GM21723 (cell line): ENCODE measurements around the gene IRF1.
"Not testable (repeated sequence)": the region's sequence is repeated elsewhere in the genome, so short reads cannot be mapped to it uniquely, and the experiment has no call there.

Experiments
- ATAC-seq: cut with Tn5 transposase; IDR thresholded peaks from one replicate; pipeline ENCODE4 v1.9.1; 2021; ENCODE audit warnings: mild to moderate bottlenecking, moderate library complexity; ENCODE audit not compliant: unreplicated experiment

IRF1 gene, protein sequence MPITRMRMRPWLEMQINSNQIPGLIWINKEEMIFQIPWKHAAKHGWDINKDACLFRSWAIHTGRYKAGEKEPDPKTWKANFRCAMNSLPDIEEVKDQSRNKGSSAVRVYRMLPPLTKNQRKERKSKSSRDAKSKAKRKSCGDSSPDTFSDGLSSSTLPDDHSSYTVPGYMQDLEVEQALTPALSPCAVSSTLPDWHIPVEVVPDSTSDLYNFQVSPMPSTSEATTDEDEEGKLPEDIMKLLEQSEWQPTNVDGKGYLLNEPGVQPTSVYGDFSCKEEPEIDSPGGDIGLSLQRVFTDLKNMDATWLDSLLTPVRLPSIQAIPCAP

DNA sequence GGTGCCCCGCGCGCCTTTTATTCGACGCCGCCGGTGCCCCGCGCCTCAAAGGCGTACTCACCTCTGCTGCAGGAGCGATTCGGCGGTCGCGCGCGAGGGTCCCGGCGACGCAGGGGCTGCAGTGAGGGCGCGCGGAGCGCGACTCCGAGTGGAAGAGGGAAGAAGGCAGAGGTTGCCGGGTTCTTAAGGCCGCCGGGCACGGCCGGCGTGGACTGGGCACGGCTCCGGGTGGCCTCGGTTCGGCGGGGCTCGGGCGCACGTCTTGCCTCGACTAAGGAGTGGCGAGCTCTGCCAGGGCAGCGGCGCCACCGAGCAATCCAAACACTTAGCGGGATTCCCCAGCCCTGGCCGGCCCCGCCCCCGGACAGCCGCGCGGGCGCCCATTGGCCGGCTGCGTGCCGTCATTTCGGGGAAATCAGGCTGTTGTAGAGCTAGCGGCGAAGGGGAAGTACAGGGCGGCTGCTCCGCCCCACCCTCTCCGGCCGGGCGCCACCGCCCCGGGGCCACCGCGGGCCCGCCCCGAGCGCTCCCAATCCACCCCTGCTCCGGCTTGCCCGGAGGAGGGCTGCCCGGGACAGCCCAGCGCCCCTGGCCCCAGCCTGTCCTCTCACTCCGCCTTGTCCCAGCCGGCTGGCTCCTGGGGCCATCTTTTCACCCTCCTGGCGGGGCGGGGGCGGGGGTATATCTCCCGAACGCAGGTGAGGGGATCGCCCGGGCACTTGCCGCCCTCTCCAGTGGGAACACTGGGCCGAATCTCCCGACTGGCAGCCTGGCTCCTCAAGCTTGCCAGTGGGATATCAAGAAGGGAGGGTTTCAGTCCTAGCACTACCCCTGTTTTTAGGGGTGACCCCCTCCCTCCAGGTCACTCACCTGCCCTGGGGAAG, at the start of gene IRF1:
TSS of gene IRF1 (minus strand) at position 290 of the 884 bp plus-strand sequence. CDS start 1,295 bp downstream, outside the sequence.
- ATAC-seq, result peak; percentile 79

DNA sequence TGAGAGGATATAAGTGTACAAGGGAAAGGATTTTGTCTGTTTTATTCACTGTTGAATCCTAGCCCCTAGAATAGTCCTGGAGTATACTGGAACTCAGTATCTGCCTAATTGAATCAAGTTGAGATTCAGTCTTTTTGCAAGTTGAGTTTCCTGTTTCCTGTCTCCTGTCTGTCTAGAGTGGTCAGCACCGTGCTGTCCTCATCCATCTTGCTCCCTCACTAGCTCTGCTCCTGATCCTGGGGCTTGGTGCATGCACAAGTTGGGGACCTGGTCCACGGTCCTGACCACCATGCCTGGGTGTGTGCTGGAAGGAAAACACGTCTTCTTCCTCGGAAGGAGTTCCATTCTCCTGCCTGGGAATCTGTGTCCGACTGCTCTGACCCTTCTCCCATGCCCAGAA, 49.6 kb upstream of the IRF1 start:
- no peak for ATAC-seq

DNA sequence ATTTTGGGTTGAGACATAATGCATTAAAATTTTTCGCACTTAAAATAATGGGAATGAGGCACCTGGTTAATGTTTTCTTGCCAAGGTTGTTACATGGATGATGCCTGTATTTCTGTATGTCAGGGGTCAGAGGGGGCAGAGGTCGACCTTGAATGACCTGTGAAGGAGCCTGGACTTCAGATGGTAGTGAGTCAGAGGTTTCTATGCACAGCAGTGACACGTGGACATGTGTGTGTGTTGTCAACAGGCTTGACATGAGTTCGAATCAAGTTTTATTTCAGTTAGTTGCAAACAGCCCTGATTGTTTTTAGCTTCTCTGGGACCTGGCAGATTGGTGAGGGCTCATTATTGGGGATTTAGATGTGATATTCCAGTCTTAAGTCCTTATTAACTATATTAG, 49.1 kb upstream of the IRF1 start:
- ATAC-seq, result no peak

DNA sequence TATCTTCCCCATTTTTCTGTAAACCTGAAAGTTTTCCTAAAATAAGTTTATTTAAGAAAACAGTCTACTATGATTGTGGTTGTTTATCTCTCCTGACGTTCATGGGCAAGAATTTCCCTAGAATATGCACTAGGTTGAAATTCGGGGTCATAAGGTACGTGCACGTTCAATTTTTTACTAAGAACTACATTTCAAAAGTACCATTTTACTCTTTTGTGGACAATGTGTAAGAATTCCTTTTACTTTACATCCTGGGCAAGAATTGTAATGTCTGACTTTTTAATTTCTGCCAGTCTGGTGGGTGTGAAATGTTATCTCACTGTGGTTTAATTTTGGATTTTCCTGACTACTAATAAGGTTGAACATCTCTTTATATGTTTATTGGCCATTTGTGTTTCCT, 40.4 kb upstream of the IRF1 start:
- ATAC-seq, result no peak

DNA sequence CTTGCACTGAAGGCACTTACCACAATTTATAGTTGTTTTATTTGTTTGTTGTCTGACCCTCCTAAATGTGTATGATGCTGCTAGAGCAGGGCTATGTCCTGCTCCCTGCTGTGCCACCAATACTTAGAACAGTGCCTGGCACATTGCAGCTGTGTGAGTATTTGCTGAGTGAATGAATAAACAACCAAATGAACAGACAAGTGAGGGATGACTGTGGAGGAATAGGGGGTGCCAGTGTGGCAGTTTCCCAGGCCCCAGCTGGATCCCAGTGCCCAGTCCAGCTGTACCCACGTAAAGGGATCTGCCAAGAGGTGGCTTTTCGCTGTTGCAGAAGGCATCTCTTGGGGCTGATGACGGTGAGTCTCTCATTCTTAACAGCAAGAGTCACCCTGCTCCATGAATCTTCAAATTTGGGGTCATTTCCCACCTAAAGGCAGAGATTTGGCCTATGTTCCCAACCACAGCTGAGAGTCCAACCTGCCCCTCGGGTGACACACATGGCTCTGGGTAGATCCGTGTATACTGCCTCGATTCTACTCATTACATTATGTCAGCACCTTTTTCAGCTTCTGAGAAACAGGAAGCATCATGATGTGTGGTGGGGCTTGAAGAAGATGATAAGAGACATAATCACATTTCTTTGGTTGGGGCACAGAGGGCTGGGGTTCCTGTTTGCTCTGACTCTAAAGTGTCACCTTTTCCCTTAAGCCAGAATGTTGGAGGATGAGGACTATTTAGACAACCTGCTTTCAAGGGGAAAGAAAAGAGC, 38.5 kb upstream of the IRF1 start:
- ATAC-seq, result no peak

DNA sequence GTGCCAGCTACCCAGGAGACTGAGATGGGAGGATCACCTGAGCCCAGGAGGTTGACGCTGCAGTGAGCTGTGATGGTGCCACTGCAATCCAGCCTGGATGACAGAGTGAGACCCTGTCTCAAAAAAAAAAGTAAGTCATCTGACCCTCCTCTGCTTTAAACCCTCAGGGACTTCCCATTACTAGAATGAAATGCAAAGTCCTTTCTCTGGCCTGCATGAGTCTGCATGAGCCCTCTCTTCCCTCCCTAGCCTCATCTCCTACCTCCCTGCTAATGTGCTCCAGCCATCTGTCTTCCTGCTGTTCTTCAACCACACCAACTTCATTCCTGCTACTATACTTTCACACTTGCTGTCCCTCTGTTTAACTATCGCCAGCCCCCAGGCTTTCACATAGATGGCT, 37.4 kb upstream of the IRF1 start:
- ATAC-seq, result no peak

DNA sequence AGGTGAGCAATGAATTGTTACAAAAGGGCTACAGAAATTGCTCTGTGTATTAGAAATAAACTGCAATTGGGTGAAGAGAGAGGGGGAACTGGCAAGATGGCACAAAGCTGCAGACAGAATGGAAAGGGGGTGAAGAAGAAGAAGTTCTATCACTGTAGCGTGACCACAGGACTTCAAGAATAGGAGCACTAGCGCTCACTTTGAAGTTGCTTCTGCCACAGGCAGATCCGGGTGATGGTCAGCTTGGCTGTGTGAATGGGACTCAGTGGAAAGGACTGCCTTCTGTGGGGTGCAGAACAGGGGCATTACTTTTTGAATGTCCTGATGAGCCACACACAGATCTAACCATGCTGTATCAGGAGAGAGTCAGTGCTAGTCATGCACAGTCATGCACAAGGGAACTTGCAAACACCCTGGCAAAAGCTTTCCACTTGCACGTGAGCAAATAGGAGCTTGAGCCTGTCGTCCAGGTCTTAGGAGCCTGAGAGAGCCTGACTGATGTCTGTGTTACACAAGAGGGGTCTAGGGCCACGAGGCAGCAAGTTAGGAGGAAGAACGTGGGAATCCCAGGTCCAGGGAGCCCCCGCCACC, 36.5 kb upstream of the IRF1 start:
- no peak for ATAC-seq

DNA sequence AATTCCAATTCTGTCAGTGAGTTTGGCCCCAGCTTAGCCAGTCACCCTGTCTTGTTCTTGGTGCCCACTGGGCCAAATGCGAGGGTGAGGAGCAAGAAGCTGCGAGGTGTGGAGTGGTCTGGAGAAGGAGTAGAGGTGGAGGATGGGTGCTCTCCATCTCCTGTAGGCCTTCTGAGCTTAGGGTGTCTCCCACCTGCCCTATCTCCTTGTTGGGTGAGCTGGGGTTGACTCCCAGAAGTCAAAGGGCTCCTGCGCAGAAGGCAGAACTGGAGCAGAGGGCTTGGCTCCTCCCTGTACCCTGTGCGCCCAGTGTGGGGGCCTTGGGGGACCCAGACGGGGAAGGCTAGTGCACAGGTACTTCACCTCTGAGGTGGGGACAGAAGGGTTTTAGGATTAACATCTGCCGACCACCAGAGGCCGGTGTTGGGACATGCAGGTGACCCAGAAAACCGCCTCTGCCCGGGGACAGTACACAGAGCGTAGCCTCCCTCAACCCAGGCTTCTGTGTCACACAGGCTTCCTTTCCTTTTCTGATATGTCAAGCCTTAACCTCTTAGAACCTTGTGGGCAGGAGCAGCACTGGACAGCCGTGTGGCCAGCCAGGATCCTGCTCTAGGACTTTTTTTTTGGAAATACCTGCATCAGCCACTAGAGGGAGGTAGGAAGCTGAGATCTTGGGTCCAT, 35.9 kb upstream of the IRF1 start:
- peak; percentile 39 for ATAC-seq

DNA sequence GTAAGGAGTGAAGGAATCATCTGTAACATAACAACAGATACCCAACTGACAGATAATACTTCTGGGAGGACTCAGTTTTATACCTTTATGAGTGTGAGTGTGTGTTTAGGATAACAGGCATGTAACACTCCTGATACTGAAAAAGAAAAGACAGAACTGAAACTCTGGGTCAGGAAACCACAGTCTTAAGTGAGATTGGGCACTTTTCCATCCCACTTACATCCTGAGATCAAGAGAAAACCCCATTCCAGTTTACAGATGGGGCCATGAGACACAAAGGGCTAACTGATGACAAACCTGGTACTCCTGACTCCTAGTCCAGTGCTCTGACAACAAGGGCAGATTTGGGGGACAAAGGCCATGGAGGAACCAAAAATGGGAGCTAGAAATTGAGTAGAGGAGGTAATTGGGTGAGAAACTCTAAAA, 34.7 kb upstream of the IRF1 start:
- ATAC-seq, result peak; percentile 77

DNA sequence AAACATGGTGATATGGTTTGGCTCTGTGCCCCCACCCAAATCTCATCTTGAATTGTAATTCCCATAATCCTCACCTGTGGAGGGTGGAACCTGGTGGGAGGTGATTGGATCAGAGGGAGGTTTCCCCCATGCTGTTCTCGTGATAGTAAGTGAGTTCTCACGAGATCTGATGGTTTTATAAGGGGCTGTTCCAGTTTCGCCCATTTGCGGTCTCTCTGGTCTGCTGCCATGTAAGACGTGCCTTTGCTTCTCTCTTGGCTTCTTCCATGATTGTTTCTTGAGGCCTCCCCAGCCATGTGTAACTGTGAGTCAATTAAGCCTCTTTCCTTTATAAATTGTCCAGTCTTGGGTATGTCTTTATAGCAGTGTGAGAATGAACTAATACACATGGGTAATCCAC, 34.3 kb upstream of the IRF1 start:
- ATAC-seq, result not testable (repeated sequence)

DNA sequence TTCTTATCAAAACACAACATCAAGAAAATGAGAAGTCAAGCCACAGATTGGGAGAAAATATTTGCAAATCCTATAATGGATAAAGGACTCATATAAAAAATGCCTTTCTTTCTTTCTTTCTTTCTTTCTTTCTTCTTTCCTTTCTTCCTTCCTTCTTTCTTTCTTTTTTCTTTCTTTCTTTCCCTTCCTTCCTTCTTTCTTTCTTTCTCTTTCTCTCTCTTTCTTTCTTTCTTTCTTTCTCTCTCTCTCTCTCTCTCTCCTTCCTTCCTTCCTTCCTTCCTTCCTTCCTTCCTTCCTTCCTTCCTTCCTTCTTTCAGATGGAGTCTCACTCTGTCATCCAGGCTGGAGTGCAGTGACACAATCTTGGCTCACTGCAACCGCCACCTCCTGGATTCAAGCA, 31.5 kb upstream of the IRF1 start:
- ATAC-seq, result not testable (repeated sequence)

DNA sequence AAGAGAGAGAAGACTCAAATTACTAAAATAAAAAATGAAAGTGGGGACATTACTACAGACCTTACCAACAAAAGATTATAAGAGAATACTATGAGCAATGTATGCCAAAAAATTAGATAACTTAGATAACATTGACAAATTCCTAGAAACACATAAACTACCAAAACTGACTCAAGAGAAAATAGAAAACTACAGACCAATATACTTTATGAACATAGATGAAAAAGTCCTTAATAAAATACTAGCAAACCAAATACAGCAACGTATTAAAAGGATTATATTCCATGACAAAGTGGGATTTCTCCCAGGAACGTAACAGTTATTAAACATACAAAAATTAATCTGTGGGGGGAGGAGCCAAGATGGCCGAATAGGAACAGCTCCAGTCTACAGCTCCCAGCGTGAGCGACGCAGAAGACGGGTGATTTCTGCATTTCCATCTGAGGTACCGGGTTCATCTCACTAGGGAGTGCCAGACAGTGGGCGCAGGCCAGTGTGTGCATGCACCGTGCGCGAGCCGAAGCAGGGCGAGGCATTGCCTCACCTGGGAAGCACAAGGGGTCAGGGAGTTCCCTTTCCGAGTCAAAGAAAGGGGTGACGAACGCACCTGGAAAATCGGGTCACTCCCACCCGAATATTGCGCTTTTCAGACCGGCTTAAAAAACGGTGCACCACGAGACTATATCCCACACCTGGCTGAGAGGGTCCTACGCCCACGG, 23.2 kb upstream of the IRF1 start:
- ATAC-seq, result not testable (repeated sequence)

DNA sequence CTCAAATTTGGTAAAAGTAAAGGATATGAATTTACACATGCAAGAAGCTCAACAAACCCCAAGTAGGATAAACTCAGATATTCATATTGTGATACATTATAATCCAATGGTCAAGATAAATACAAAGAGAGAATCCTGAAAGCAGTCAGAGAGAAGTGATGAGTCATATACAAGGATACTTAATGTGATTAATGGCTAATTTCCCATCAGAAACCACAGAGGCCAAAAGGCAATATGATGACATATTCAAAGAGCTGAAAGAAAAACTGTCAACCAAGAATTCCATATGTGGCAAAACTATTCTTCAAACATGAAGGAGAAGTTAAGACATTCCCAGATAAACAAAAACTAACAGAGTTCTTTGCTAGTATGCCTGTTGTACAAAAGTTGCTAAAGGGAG, 19.5 kb upstream of the IRF1 start:
- no peak for ATAC-seq

DNA sequence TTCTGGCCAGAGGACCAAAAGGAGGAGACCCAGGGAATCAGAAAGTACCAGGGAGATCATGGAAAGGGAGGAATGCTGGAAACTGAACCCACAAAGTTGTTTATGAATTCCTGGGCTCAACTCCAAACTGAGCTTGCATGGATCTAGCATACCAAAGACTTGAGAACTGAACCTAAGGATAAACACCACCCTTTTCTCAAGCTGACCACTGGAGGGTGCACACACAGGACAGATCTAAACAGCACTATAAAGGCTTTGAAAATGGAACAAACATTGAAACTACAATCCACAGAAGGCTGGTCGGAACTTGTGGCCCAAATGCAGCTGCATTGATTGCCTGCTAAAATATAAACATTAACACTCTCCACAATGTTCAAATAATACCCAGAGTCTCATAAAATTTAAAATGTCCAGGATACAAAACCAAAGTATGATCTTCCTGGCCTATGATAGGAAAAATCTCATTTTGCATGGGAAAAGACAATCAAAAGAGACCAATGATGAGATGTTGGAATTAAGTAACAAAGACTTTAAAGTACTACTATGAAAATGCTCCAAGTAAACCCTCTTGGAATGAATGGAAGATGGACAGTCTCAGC, 15.6 kb upstream of the IRF1 start:
- ATAC-seq, result peak; percentile 66

DNA sequence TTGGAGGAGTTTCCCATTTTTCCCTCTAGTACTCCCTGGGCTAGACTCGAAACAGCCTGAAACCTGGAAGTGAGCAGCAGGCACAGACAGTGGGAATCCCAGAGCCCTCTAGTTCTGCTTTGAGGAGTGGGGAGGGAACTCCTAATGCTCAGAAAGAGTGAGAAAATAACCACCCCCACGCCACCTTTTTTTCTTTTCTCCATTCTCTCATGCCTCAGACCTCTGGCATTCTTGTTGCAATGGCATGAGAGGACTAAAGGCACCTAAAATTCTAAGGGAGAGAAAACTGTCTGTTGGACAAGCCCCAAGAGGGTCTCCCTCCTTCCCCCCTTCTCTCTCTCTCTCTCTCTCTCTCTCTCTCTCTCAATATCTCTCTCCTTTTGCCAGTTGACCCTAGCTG, 15.1 kb upstream of the IRF1 start:
- ATAC-seq, result no peak

DNA sequence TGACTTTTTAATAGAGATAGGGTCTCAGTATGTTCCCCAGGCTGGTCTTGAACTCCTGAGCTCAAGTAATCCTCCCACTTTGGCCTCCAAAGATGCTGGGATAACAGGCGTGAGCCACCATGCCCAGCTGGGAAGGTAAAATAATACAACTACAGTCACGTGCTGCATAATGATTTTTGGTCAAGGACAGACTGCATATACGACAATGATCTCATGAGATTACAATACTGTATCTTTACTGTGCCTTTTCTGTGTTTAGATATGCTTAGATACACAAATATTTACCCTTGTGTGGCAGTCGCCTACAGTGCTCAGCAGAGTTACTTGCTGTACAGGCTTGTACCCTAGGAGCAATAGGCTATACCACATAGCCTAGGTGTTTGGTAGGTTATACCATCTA, 14.2 kb upstream of the IRF1 start:
- ATAC-seq, result no peak

DNA sequence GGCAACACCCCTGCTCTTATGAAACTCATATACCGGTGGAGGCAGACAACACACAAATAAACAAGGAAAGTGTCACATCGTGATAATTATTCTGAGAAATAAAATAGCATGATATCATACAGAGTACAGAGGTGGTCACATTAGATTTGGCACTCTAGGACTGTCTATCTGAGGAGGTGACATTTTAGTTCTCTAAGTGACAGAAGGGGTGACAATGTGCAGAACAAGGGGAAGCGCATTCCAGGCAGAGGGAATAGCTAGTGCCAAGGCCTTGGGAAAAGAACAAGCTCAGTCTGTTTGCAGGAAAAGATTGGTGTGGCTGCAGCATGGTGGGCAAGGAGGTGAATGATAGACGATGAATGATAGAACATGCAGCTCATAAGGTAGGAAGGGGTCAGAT, 12.7 kb upstream of the IRF1 start:
- no peak for ATAC-seq

DNA sequence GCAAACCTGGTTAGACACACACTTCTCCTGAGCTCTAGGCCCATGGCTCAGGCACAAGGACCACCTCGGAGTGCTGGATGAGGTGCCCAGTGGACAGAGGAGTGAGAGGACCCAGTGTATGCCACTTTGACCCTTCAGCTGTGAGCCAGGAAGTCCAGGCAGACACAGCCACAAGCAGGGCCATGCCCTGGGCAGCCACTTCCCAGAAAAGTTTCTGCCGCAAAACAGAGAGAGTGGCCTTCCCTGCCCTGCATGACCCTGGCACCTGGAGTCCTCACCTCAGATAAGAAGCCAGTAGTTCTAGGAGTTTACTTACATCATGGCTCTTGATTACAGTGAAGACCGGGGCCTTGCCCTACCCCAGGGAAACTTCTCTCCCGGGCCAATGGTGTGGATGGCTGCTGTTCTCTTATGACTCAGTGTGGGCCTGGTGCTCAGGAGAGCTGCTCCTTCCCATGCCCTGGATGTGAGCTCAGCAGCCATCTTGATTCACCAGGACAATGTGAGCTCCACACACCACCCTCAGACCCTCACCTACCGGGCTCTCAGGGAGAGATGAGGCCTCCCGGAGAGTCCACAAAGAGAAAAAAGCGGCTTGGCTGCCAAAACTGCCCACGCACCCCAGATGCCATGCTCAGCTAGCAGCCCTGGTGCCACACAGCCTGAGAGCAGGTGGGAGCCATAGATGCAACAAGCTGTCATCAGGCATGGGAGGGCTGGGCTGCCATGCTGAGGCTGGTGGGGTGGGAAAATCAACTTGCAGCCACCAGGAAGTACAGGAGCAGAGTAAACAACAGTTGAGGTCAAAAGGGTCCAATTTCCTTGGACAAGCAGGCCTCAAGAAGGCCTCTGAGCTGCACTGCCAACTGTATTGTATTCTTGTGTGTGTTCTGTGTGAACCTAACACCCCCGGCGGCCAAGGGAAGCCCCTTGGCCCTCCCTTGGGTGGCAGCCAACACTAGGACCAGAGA, 11.7 kb upstream of the IRF1 start:
- ATAC-seq, result no peak
